ENCODE data around the gene TVP23A. TPM values are rescaled to one million over a fixed set of nuclear protein-coding genes. Genes with fewer than 3 reads are reported as not detected.

TVP23A gene
- total and polyA plus RNA-seq, 8 donors = 0.47 to 8.4 (median 6.7) TPM

DNA sequence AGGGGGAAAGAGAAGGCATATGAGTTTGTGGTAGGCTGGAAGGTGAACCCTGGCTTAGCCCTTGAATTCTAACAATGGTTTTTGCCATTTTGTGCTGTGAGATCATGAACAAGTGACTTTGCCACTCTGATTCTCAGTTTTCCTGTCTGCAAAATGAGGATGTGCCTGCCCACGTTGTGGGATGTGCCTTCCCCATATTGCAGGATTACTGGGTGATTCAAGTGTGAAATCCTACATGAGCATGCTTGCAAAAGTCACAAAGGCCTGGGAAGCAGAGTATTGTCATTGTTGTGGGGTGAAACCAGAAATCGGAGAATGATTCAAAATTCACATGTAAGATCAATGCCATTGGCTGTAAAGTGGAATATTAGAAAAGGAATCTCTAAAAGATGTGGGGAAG is 28.6 kb upstream of the TVP23A start:
- no peaks in the 10 kb centered on the region for H3K36me3 ChIP-seq
- H3K4me1 ChIP-seq = peaks cover 0 to 62% of the 10 kb centered on the region in 2 donors
- ATAC-seq (peak; percentile 54), DNase-seq (peak in 1 of 4 donors; percentile 56)
- TF ChIP-seq, protein P1, sequence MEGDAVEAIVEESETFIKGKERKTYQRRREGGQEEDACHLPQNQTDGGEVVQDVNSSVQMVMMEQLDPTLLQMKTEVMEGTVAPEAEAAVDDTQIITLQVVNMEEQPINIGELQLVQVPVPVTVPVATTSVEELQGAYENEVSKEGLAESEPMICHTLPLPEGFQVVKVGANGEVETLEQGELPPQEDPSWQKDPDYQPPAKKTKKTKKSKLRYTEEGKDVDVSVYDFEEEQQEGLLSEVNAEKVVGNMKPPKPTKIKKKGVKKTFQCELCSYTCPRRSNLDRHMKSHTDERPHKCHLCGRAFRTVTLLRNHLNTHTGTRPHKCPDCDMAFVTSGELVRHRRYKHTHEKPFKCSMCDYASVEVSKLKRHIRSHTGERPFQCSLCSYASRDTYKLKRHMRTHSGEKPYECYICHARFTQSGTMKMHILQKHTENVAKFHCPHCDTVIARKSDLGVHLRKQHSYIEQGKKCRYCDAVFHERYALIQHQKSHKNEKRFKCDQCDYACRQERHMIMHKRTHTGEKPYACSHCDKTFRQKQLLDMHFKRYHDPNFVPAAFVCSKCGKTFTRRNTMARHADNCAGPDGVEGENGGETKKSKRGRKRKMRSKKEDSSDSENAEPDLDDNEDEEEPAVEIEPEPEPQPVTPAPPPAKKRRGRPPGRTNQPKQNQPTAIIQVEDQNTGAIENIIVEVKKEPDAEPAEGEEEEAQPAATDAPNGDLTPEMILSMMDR (IDR thresholded peaks at IDR 0.05) = no peak
- intact Hi-C loops (cut with DNase I) = no loop called here
- no peaks in the 10 kb centered on the region for H3K27me3 ChIP-seq
- no peak overlapping the region for H3K4me3 ChIP-seq
- no peaks in the 10 kb centered on the region for H3K9me3 ChIP-seq
- peak overlapping the region; percentile 67 to 92 for H3K27ac ChIP-seq

DNA sequence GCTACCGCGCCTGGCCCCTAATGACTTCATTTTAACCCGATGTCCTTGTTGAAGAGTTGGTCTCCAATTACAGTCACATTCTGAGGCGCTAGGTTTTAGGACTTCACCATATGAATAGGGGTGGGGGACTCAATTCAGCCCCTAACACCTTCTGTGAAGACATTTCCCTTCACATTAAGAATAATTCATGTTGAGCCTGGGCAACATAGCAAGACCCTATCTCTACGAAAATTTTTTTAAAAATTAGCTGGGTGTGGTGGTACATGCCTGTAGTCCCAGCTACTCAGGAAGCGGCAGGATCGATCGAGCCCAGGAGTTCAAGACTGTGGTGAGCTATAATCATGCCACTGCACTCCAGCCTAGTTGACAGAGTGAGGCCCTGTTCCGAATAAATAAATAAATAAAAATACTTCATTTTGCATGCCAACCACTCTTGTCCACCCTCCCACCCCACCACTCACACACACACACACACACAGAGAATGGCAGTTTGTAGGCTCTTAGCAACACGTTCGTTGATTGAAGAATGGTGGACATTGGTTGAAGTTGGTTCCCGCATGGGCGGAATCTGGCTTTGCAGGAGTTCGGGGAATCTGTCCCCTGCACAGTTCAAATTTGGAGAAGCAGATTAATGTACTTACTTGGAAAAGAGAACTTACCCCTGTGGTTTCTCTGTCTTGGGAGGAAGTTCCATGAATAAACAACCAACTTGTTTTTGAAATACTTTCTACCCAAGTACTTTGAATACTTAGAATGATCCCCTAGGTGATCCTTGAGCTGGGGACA is 27.8 kb upstream of the TVP23A start:
- intact Hi-C loops (cut with DNase I) = no loop called here
- Histone ChIP-seq H3K27me3 (no peaks in the 10 kb centered on the region), H3K4me3 (no peak overlapping the region), H3K27ac (peak overlapping the region; percentile 67 to 92), H3K4me1 (peaks cover 0 to 54% of the 10 kb centered on the region in 2 donors), H3K9me3 (no peaks in the 10 kb centered on the region), H3K36me3 (no peaks in the 10 kb centered on the region)
- TF ChIP-seq, protein P1 (IDR thresholded peaks at IDR 0.05) = no peak
- peak; percentile 65 for ATAC-seq
- DNase-seq = peak in 1 of 4 donors; percentile 48

DNA sequence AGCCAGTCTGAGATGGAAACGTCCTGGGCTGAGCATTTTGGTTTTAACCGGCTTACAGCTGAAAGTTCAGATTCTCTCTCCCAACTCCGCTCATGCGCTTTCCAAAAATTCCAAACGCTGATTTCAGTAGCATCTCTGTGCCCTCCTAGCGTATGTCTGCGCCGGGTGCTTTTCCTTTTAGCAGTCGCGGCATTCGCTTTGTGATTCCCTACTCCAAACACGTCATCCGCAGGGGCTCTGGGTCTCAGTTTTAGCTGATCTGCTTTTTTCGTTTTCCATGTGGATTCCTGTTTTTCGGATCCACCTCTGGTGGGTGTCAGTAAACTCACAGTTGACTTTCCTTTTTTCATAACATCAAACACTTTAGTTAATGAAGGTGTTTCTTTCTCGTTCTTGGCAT is 22.1 kb upstream of the TVP23A start:
- no peak for DNase-seq
- Histone ChIP-seq H3K4me3 (no peak overlapping the region), H3K27me3 (no peaks in the 10 kb centered on the region), H3K27ac (no peak overlapping the region), H3K36me3 (no peaks in the 10 kb centered on the region), H3K4me1 (peaks cover 0 to 12% of the 10 kb centered on the region in 2 donors), H3K9me3 (no peaks in the 10 kb centered on the region)
- TF ChIP-seq, protein P1 (IDR thresholded peaks at IDR 0.05) = no peak
- intact Hi-C loops (cut with DNase I) = no loop called here
- no peak for ATAC-seq

DNA sequence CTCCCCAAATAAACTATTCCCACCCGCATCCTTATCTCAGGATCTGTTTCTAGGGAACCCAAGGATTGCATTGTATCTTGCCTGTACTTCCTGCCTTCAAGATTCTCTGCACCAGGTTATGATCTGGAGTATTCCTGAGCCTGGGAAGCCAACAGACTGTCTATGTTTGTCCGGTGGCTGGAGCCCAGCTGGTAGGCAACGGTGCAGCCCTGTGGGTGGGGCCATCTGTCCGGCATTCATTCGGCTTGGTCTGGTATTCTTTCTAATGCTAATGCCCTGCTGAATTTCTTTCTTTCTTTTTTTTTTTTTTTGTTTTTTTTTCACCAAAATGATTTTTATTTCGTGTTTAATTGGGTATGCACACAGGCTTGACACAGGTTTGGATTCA is 20.7 kb upstream of the TVP23A start:
- H3K4me3 ChIP-seq = no peak overlapping the region
- H3K9me3 ChIP-seq = no peaks in the 10 kb centered on the region
- DNase-seq (no peak), ATAC-seq (no peak)
- intact Hi-C loops (cut with DNase I) = no loop called here
- H3K4me1 ChIP-seq = peaks cover 0 to 12% of the 10 kb centered on the region in 2 donors
- TF ChIP-seq, protein P1 (IDR thresholded peaks at IDR 0.05) = no peak
- H3K36me3 ChIP-seq = no peaks in the 10 kb centered on the region
- H3K27me3 ChIP-seq = no peaks in the 10 kb centered on the region
- no peak overlapping the region for H3K27ac ChIP-seq

DNA sequence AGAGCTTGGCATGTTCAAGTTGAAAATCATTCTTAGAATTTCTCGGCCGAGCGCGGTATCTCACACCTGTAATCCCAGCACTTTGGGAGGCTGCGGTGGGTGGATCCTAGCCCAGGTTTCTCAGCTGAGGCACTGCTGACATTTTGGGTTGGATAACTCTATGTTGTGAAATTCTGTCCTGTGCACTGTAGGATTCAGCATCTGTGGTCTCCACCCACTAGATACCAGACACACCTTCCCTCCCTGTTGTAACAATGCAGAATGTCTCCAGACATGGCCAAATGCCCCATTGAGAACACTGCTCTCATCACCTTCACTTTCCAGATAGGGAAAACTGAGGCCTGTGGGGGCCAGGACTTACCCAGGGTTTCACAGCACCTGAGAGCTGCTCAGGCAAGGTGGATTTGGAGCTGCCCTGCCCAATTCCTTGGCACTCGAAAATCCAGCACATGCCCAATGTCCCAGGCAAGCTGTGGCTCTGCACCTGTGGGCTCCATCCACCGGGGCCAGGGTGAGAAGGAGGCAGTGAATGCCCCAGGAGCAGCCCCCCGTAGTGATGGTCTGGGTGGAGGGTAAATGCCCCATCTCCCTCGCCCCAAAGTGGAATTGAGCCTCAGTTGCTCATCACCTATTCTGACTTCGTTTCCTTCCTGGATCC is 20.2 kb upstream of the TVP23A start:
- no peaks in the 10 kb centered on the region for H3K36me3 ChIP-seq
- H3K4me3 ChIP-seq = no peak overlapping the region
- DNase-seq (no peak), ATAC-seq (no peak)
- TF ChIP-seq, protein P1 (IDR thresholded peaks at IDR 0.05) = no peak
- intact Hi-C loops (cut with DNase I) = no loop called here
- H3K27ac ChIP-seq = no peak overlapping the region
- H3K4me1 ChIP-seq = peaks cover 0 to 10% of the 10 kb centered on the region in 2 donors
- no peaks in the 10 kb centered on the region for H3K9me3 ChIP-seq
- no peaks in the 10 kb centered on the region for H3K27me3 ChIP-seq

All from left lung (tissue), 10 donors.